DMS53 treated with DMSO at 0.1 percent for 48 hours (cell line): Measurements from ENCODE around the gene CLIP3.
"Not testable (repeated sequence)": the region's sequence is repeated elsewhere in the genome, so short reads cannot be mapped to it uniquely, and the experiment has no call there.

Source experiments
- DNase-seq: peaks from one replicate; lab custom pipeline; 2025; ENCODE audit not compliant: unreplicated experiment; lab: John Stamatoyannopoulos, UW

CLIP3 gene

GRCh38 chr19:36009220-36009619, 23.5 kb downstream of the CLIP3 start:
- peak; percentile 77 for DNase-seq

- peak; percentile 89 for DNase-seq
These were observed 24.2 kb downstream of the CLIP3 start, which contains the start of gene SYNE4 for GRCh38 chr19:36008336-36008978. SYNE4 (minus strand) TSS chr19:36008813; CDS start chr19:36008681, 132 bp downstream.

DNA sequence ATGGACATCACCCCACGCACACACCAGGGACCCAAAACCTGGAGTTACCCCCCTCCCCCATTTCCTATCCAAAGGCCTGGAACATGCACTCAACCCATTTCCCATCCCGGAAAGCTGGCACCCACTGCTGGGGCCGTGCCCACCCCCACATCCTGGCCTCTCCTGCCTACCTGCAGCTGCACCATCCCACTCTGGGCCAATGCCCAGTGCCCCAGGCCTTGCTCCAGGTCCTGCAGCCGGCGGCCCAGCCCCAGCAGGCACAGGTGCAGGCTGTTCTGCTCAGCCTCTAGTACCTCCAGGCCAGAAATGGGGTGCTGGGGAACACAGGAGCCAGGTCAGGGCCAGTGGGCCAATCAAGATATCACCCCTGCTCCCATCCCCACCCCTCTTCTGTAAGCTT, 25.7 kb downstream of the CLIP3 start:
- no peak for DNase-seq

DNA sequence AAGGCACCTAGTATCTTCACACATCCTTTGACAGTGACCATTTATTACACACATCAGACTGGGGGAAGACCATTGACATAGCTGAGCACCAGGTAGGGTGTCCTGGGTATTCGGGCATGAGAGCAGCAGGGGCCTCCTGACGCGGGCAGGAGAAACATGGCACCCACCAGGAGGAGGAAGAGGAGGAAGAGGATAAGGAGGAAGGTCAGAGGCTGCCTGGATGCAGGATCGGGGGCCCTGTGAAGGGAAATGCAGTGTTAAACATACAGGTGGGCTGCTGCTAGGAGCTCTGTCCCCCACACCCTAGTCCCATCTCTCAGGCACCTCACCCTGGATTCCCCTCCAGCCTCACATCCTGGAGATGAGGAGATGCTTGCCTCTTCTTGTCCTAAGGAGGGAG, 29.4 kb downstream of the CLIP3 start:
- DNase-seq, result no peak

- DNase-seq, result no peak
These were observed 31.1 kb downstream of the CLIP3 start for GRCh38 chr19:36001605-36002004.

- DNase-seq, result no peak
These were observed 35.9 kb downstream of the CLIP3 start for GRCh38 chr19:35996777-35997176.

- peak; percentile 97 for DNase-seq
These were observed 37.4 kb downstream of the CLIP3 start, which contains the start of gene SDHAF1 for GRCh38 chr19:35995048-35995993. SDHAF1 (plus strand) TSS chr19:35995188; CDS start chr19:35995275, 87 bp downstream.

DNA sequence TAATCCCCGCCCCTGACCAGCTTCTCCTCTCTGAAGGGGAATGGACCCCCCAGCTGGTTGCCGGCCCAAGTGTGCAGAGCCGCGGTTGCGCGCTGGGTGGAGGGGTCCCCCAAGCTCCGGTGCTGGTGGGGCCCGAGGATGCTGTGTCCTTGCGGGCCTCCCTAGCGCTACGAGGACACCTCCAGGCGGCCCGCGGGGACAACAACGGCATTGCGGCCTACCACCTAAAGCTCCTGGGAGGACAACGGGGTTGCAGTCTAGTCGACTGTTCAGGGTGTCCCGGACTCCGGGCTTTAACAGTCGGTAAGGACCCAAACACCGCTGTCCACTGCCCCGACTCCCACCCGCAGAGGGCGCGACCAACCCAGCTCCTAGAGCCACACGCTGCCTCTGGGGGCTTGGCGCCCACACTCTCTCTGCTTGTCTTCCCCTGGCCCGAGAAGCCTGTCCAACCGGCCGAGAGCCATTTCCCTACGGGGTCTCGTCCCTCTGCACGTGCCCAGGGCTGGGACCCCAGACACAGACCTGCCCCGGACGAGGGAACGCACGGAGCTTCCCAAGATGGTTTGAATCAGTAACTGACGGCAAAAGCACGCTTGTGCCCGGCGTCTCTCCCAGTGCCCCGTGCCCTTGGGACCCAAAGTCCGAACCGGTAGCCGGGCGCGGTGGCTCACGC, 38.6 kb downstream of the CLIP3 start:
- DNase-seq, result no peak

GRCh38 chr19:35992907-35993765, 39.5 kb downstream of the CLIP3 start:
- no peak for DNase-seq

GRCh38 chr19:35991731-35992450, 40.8 kb downstream of the CLIP3 start:
- DNase-seq, result no peak

DNA sequence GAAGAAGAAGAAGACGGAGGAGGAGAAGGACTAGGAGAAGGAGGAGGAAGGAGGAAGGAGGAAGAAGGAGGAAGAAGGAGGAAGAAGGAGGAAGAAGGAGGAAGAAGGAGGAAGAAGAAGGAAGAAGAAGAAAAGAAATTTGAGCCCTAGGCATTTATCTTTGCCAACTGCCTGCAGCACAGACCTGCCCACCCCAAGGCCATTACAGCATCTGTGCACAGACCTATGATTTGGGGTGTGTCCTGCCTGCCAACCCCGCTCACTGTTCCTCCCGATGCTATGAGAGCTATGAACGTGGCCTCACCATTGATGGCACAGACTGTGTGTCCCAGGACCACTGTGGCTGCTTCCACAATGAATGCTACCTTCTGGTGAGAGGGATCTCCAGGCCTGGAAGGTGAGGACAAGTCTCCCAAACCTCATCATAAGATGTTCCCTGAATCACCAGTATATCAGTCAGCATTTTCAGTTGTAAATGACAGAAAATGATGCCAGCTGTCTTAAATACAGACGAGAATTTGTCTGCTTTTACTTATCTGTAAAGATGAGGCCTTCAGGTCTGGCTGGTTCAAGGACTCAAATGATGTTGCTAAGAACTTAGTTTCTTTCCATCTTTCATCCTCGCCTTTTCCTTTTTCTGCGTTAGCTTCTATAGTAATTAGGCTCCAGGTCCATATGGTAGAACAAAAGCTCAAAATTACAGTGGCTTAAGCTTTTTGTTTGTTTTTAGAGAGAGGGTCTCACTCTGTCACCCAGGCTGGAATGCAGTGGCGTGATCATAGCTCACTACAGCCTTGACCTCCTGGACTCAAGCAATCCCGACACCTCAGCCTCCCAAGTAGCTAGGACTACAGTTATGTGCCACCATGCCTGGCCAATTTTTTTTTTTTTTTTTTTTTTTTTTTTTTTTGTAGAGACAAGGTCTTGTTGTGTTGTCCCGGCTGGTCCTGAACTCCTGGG, 41.6 kb downstream of the CLIP3 start:
- DNase-seq, result no peak

DNA sequence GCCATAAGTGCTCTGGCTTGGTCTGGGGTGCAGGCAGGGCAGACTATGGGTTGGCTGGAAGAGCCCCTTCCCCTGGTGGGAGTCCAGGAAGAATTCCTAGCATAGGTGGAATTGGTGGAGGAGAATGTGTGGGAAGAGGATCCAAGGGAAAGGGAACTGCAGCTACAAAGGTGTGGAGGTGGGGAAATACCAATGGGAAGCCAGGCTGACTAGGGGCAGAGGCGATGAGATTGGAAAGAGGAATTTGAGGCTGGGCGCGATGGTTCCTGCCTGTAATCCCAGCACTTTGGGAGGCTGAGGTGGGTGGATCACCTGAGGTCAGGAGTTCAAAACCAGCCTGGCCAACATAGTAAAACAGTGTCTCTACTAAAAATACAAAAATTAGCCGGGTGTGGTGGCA, 42.5 kb downstream of the CLIP3 start:
- no peak for DNase-seq

DNA sequence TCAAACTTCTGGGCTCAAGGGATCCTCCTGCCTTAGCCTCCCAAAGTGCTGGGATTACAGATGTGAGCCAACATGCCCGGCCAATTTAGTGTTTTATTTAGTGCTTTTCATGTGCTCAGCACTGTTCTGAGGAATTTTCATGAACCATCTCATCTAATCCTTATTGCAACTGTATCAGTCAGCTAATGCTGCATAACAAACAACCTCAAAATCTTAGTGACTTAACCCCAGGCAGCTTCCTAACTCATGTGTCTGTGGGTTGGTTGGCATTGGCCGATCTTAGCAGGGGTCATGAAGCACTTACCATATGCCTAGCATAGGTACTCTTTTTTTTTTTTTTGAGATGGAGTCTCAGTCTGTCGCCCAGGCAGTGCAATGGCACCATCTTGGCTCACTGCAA, 43.8 kb downstream of the CLIP3 start:
- no peak for DNase-seq

- DNase-seq, result no peak
These were observed 45.1 kb downstream of the CLIP3 start for GRCh38 chr19:35987571-35987896.

DNA sequence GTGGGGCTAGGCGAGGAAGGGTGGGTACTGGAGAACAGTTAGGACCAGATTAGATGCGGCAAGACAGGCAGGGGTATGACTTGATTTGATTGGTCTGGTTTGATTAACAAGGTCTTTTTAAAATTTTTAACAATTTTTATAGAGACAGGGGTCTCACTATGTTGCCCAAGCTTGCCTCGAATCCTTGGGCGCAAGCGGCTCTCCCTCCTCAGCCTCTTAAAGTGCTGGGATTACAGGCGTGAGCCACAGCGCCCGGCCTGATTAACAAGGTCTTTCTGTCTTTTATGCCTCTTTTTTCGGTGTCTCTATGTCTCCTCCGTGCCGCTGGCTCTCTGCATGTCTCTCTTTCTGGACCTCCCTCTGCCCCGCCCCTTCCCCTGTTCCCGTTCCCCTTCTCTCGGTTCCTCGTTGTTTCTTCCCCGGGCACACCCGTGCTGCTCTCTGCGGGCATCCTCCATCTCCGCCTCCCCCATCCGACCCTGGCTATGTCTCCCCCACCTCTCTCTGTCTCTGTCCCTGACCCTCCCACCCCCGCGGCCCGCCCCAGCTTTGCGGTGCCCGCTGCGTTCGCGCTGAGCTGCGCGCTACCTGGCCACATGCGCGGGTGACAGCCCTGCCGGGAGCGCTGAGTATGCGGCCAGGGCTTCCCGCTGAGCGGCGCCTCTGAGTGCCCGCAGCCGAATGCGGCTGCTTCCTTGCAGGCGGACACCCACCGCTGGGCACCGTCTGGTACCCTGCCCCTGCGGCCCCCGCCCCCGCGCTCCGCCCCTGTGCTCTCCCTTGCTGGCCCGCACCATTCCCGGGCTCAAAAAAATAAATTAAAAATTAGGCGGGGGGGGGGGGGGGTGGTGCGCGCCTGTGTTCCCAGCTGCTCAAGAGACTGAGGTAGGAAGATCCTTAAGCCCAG, 45.8 kb downstream of the CLIP3 start:
- DNase-seq, result peak; percentile 51

GRCh38 chr19:35986111-35986510, 46.6 kb downstream of the CLIP3 start:
- no peak for DNase-seq

DNA sequence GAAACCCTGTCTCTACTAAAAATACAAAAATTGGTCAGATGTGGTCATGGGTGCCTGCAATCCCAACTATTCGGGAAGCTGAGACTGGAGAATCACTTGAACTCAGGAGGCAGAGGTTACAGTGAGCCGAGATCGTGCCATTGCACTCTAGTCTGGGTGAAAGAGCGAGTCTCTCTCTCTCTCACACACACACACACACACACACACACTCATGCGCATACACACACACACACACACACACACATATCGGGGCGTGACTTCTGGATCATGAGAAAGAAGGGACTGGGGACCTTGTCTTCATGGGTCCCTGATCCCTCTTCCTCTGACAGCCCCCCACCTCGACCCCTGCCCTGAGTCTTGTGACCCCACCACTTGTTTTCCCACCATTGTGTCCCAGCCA, 49.5 kb downstream of the CLIP3 start:
- no peak for DNase-seq

DNA sequence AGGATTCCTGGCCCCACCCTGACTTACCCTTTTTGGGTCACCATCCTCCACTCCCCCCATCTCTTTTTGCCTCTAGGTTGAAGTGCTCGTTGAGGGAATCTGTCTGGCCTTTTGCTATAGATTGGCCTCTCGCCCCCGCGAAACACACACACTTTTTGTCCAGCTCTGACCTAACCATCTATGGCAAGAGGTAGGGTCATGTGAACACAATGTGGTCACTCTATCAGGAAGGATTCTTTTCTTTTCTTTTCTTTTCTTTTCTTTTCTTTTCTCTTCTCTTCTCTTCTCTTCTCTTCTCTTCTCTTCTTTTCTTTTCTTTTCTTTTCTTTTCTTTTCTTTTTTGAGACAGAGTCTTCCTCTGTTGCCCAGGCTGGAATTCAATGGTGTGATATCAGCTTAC, 51.7 kb downstream of the CLIP3 start:
- DNase-seq, result not testable (repeated sequence)
